PFSK-1 (cell line): Measurements from ENCODE around the gene ADCY6.
A peak's percentile ranks its signal among the peaks of the same experiment; 100 is the strongest.

Source experiments
- FOXP2 ChIP-seq: optimal IDR thresholded peaks from 2 replicates; pipeline ENCODE3; 2011; ENCODE audit warnings: borderline replicate concordance, control low read depth, inconsistent platforms; ENCODE audit not compliant: insufficient read depth; ENCODE audit errors: extremely low read length, extremely low read depth
- POLR2AphosphoS5 ChIP-seq: IDR thresholded peaks from 2 replicates; pipeline ENCODE4 v1.6.1; 2012; ENCODE audit warnings: low read depth, mild to moderate bottlenecking, control low read depth, low read length, moderate library complexity
- REST ChIP-seq, 2 experiments: IDR thresholded peaks; 2 replicates each; pipeline versions ENCODE4 v1.6.1 to v1.8.0; 2011 to 2012; ENCODE audit warnings: low read depth in 2 of 2, low read length in 2 of 2, control low read depth in 1 of 2, inconsistent platforms in 1 of 2, mild to moderate bottlenecking in 1 of 2, moderate library complexity in 1 of 2; ENCODE audit not compliant: insufficient read depth in 1 of 2
- SIN3A ChIP-seq: IDR thresholded peaks from 2 replicates; pipeline ENCODE4 v1.6.1; 2012; ENCODE audit warnings: mild to moderate bottlenecking, low read length, moderate library complexity, borderline replicate concordance; ENCODE audit not compliant: insufficient read depth
- TAF1 ChIP-seq: IDR thresholded peaks from 2 replicates; pipeline ENCODE4 v1.6.1; 2012; ENCODE audit warnings: low read length, control low read depth, borderline replicate concordance; ENCODE audit not compliant: insufficient read depth

The ADCY6 gene

GRCh38 chr12:48744251-48745008 lies 44.5 kb downstream of the ADCY6 start:
- TF ChIP-seq REST (IDR thresholded peaks at IDR 0.05; ENCODE audit: insufficient read depth in 1 of 2, low read depth in 2 of 2, low read length in 2 of 2) (no peak), SIN3A (no peak)

GRCh38 chr12:48739618-48740269 lies 49.1 kb downstream of the ADCY6 start:
- TF ChIP-seq TAF1 (no peak), SIN3A (no peak), REST (IDR thresholded peaks at IDR 0.05; ENCODE audit: insufficient read depth in 1 of 2, low read depth in 2 of 2, low read length in 2 of 2) (no peak), POLR2AphosphoS5 (no peak), FOXP2 (no peak)

GRCh38 chr12:48736456-48736855 lies 52.4 kb downstream of the ADCY6 start:
- TF ChIP-seq SIN3A (no peak), POLR2AphosphoS5 (no peak), TAF1 (no peak), REST (IDR thresholded peaks at IDR 0.05; ENCODE audit: insufficient read depth in 1 of 2, low read depth in 2 of 2, low read length in 2 of 2) (peak in 1 of 2 experiments; percentile 81; a peak in 2 of 4 replicates)

GRCh38 chr12:48728807-48729206 lies 60.1 kb downstream of the ADCY6 start:
- no peak for TF ChIP-seq TAF1
- TF ChIP-seq REST (IDR thresholded peaks at IDR 0.05; ENCODE audit: insufficient read depth in 1 of 2, low read depth in 2 of 2, low read length in 2 of 2), result no peak
- no peak for TF ChIP-seq SIN3A
- no peak for TF ChIP-seq FOXP2
- no peak for TF ChIP-seq POLR2AphosphoS5
